H9 (cell line): ENCODE results near the gene MFSD11. TPM values are rescaled to one million over a fixed set of nuclear protein-coding genes. Genes with fewer than 3 reads are reported as not detected.

Experiments used
- DNase-seq: peaks from one replicate; pipeline ENCODE4 v3.0.0-alpha.2; 2017
- H2AFZ ChIP-seq: one replicate; pipeline ENCODE4 v1.6.1; 2013; ENCODE audit warnings: mild to moderate bottlenecking, low read length, control low read depth, moderate library complexity
- H2AK5ac ChIP-seq: 2 replicates; pipeline ENCODE4 v1.6.1; 2013; ENCODE audit warnings: low read length, control low read depth, mixed read lengths; ENCODE audit not compliant: insufficient read length
- H2BK120ac ChIP-seq: one replicate; pipeline ENCODE4 v1.6.1; 2013; ENCODE audit warnings: low read depth, mild to moderate bottlenecking, low read length, control low read depth, inconsistent platforms; ENCODE audit not compliant: poor library complexity, severe bottlenecking
- H2BK12ac ChIP-seq: 2 replicates; pipeline ENCODE4 v1.6.1; 2013; ENCODE audit warnings: low read length, control low read depth, mixed read lengths, low read depth; ENCODE audit not compliant: insufficient read length
- H2BK15ac ChIP-seq: 2 replicates; pipeline ENCODE4 v1.6.1; 2013; ENCODE audit warnings: low read depth, low read length, control low read depth
- H2BK20ac ChIP-seq: one replicate; pipeline ENCODE4 v1.6.1; 2013; ENCODE audit warnings: low read depth, mild to moderate bottlenecking, low read length, control low read depth, inconsistent platforms; ENCODE audit not compliant: poor library complexity, severe bottlenecking
- H2BK5ac ChIP-seq: 2 replicates; pipeline ENCODE4 v1.6.1; 2013; ENCODE audit warnings: low read length, control low read depth, mixed read lengths; ENCODE audit not compliant: insufficient read length
- H3K14ac ChIP-seq: 2 replicates; pipeline ENCODE4 v1.6.1; 2013; ENCODE audit warnings: low read length, control low read depth; ENCODE audit not compliant: insufficient read depth
- H3K18ac ChIP-seq: 2 replicates; pipeline ENCODE4 v1.6.1; 2013; ENCODE audit warnings: low read depth, mild to moderate bottlenecking, mixed read lengths, low read length, control low read depth; ENCODE audit not compliant: insufficient read length
- H3K23ac ChIP-seq: 2 replicates; pipeline ENCODE4 v1.6.1; 2013; ENCODE audit warnings: low read length, control low read depth, mixed read lengths, low read depth; ENCODE audit not compliant: insufficient read length
- H3K23me2 ChIP-seq: 2 replicates; pipeline ENCODE4 v1.6.1; 2013; ENCODE audit warnings: low read depth, mild to moderate bottlenecking, mixed read lengths, low read length, control low read depth; ENCODE audit not compliant: insufficient read length, poor library complexity, severe bottlenecking
- H3K27ac ChIP-seq: 2 replicates; pipeline ENCODE4 v1.5.1; 2013; ENCODE audit warnings: low read length, control low read depth, mixed read lengths, low read depth; ENCODE audit not compliant: insufficient read length
- H3K27me3 ChIP-seq: 2 replicates; pipeline ENCODE4 v1.6.1; 2013; ENCODE audit warnings: low read length, control low read depth, inconsistent platforms; ENCODE audit not compliant: insufficient read depth
- H3K4ac ChIP-seq: 2 replicates; pipeline ENCODE4 v1.6.1; 2013; ENCODE audit warnings: low read depth, mild to moderate bottlenecking, control low read depth, inconsistent platforms, low read length, moderate library complexity
- H3K4me1 ChIP-seq: 2 replicates; pipeline ENCODE4 v1.6.1; 2013; ENCODE audit warnings: low read length, control low read depth, inconsistent platforms; ENCODE audit not compliant: insufficient read depth
- H3K4me2 ChIP-seq: 2 replicates; pipeline ENCODE4 v1.6.1; 2013; ENCODE audit warnings: low read length, control low read depth, mixed read lengths; ENCODE audit not compliant: insufficient read length, insufficient read depth
- H3K56ac ChIP-seq: 2 replicates; pipeline ENCODE4 v1.6.1; 2013; ENCODE audit warnings: low read depth, mild to moderate bottlenecking, mixed read lengths, low read length, control low read depth; ENCODE audit not compliant: insufficient read length
- H3K79me1 ChIP-seq: 2 replicates; pipeline ENCODE4 v1.6.1; 2013; ENCODE audit warnings: low read depth, mild to moderate bottlenecking, moderate library complexity, low read length, control low read depth, inconsistent platforms; ENCODE audit not compliant: insufficient read depth, poor library complexity, severe bottlenecking
- H3K79me2 ChIP-seq: 2 replicates; pipeline ENCODE4 v1.6.1; 2013; ENCODE audit warnings: low read length, control low read depth, inconsistent platforms; ENCODE audit not compliant: insufficient read depth
- H3K9ac ChIP-seq: 2 replicates; pipeline ENCODE4 v1.6.1; 2013; ENCODE audit warnings: low read length, control low read depth, mixed read lengths; ENCODE audit not compliant: insufficient read length; ENCODE audit errors: extremely low read depth
- H3K9me3 ChIP-seq: one replicate; pipeline ENCODE4 v1.6.1; 2013; ENCODE audit warnings: low read depth, low read length, inconsistent platforms; ENCODE audit not compliant: control insufficient read depth
- H3T11ph ChIP-seq: one replicate; pipeline ENCODE4 v1.6.1; 2013; ENCODE audit warnings: mild to moderate bottlenecking, low read length, control low read depth, inconsistent platforms
- H4K20me1 ChIP-seq: one replicate; pipeline ENCODE4 v1.6.1; 2013; ENCODE audit not compliant: control insufficient read depth, insufficient read length, insufficient read depth
- H4K5ac ChIP-seq: 2 replicates; pipeline ENCODE4 v1.6.1; 2013; ENCODE audit warnings: low read depth, mild to moderate bottlenecking, mixed read lengths, low read length, control low read depth; ENCODE audit not compliant: insufficient read length
- H4K8ac ChIP-seq: replicated peaks from 2 replicates; pipeline ENCODE4 v1.6.1; 2013; ENCODE audit warnings: low read length, control low read depth, mixed read lengths, low read depth; ENCODE audit not compliant: insufficient read length
- H4K91ac ChIP-seq: 2 replicates; pipeline ENCODE4 v1.6.1; 2013; ENCODE audit warnings: low read depth, mild to moderate bottlenecking, moderate library complexity, mixed read lengths, low read length, control low read depth; ENCODE audit not compliant: insufficient read length
- H3K27ac Mint-ChIP-seq, 3 experiments: 2 replicates in 2 of 3; 3 replicates in 1 of 3; pipeline ENCODE4 v1.8.0; 2020 to 2021; ENCODE audit warnings: mixed read lengths in 3 of 3, mild to moderate bottlenecking in 1 of 3, moderate library complexity in 1 of 3
- H3K27me3 Mint-ChIP-seq: 2 replicates; pipeline ENCODE4 v1.8.0; 2021; ENCODE audit warnings: low read depth, mild to moderate bottlenecking, moderate library complexity, mixed read lengths
- H3K36me3 Mint-ChIP-seq, 3 experiments: 2 replicates in 2 of 3; 3 replicates in 1 of 3; pipeline ENCODE4 v1.8.0; 2020 to 2021; ENCODE audit warnings: low read depth in 3 of 3, mixed read lengths in 3 of 3; ENCODE audit not compliant: insufficient read depth in 1 of 3
- H3K4me1 Mint-ChIP-seq, 2 experiments: 2 replicates each; pipeline ENCODE4 v1.8.0; 2020; ENCODE audit warnings: mixed read lengths in 2 of 2
- H3K4me3 Mint-ChIP-seq, 2 experiments: 2 replicates in 1 of 2; 3 replicates in 1 of 2; pipeline ENCODE4 v1.8.0; 2020 to 2021; ENCODE audit warnings: mild to moderate bottlenecking in 2 of 2, mixed read lengths in 2 of 2, moderate library complexity in 1 of 2
- H3K9me3 Mint-ChIP-seq, 2 experiments: 2 replicates in 1 of 2; 3 replicates in 1 of 2; pipeline ENCODE4 v1.8.0; 2020; ENCODE audit warnings: mild to moderate bottlenecking in 2 of 2, mixed read lengths in 2 of 2, moderate library complexity in 1 of 2
- CTCF ChIP-seq: fragments of 200-600 bp; sonication (generic); conservative IDR thresholded peaks from 3 replicates; pipeline ENCODE4 v1.8.0; 2021; ENCODE audit warnings: antibody characterized with exemption, mild to moderate bottlenecking
- WGBS: extraction: QIAGEN DNeasy Blood & Tissue Kit; methylation state at CpG from one replicate; pipeline ENCODE4 v1.1.7; 2013; ENCODE audit warnings: missing lambda C conversion rate, low lambda C conversion rate, mixed read lengths; ENCODE audit not compliant: insufficient read length; ENCODE audit errors: extremely low coverage; 5-methylcytosine and 5-hydroxymethylcytosine counted together
- total RNA-seq: library from RNA; stranded (reverse); gene quantifications from 2 replicates; pipeline ENCODE4 v1.2.1, GENCODE V29; 2021

MFSD11 gene
- total RNA-seq, 1 experiment from 2014 or later = 19.9 TPM

GRCh38 chr17:76707985-76708807 lies 29.7 kb upstream of the MFSD11 start:
- H2BK5ac ChIP-seq = no peak overlapping the region
- H3K79me1 ChIP-seq = no peaks in the 10 kb centered on the region
- peaks cover 4% of the 10 kb centered on the region for H3K23me2 ChIP-seq
- Mint-ChIP-seq H3K27me3 (peaks cover 18% of the 10 kb centered on the region), H3K4me3 (peak overlapping the region in 1 of 2 experiments; percentile 82; a peak in 2 of 5 replicates), H3K36me3 (no peaks in the 10 kb centered on the region; a peak in 1 of 7 replicates), H3K27ac (peak overlapping the region in 1 of 3 experiments; percentile 66; a peak in 2 of 7 replicates), H3K9me3 (no peaks in the 10 kb centered on the region), H3K4me1 (peaks cover 33 to 35% of the 10 kb centered on the region in 2 experiments)
- TF ChIP-seq CTCF = peak; percentile 89
- DNase-seq = peak; percentile 93
- no peak overlapping the region for H3K14ac ChIP-seq
- no peak overlapping the region for H3K4me2 ChIP-seq
- no peak overlapping the region for H2BK20ac ChIP-seq
- no CpG with 5 or more reads among the region's 14 CpGs for WGBS
- no peak overlapping the region for H3T11ph ChIP-seq
- H3K9me3 ChIP-seq = no peaks in the 10 kb centered on the region
- H4K20me1 ChIP-seq = no peaks in the 10 kb centered on the region
- no peak overlapping the region for H4K91ac ChIP-seq
- H3K18ac ChIP-seq = no peak overlapping the region
- no peak overlapping the region for H2AK5ac ChIP-seq
- H3K27me3 ChIP-seq = no peaks in the 10 kb centered on the region; the same call in 1 of the 2 replicates
- H2AFZ ChIP-seq = no peak overlapping the region
- H4K5ac ChIP-seq = no peak overlapping the region
- H4K8ac ChIP-seq = no peak overlapping the region
- no peak overlapping the region for H3K23ac ChIP-seq
- no peak overlapping the region for H3K56ac ChIP-seq
- no peaks in the 10 kb centered on the region for H3K79me2 ChIP-seq
- H3K4ac ChIP-seq = no peak overlapping the region
- no peak overlapping the region for H2BK15ac ChIP-seq
- no peak overlapping the region for H2BK12ac ChIP-seq
- no peak overlapping the region for H3K27ac ChIP-seq
- no peak overlapping the region for H2BK120ac ChIP-seq
- peaks cover 3% of the 10 kb centered on the region; the same call in 1 of the 2 replicates for H3K4me1 ChIP-seq
- H3K9ac ChIP-seq = no peak overlapping the region
